Thyroid gland (tissue), 4 donors: ENCODE measurements around the gene HLA-DRB1.

ENCODE experiments used
- CTCF ChIP-seq, 6 experiments: fragments of 200-600 bp in 3 of 6; fragments of 450-650 bp in 3 of 6; sonication (generic) in 3 of 6; IDR thresholded peaks; one replicate each; pipeline ENCODE4 v1.5.1; 2016 to 2019; ENCODE audit warnings: antibody characterized with exemption in 6 of 6, mild to moderate bottlenecking in 2 of 6, inconsistent platforms in 1 of 6, moderate library complexity in 1 of 6
- POLR2A ChIP-seq, 2 donors: fragments of 450-650 bp; IDR thresholded peaks; one replicate each; pipeline ENCODE4 v1.6.1; 2017; ENCODE audit warnings: antibody characterized with exemption in 2 of 2, mild to moderate bottlenecking in 2 of 2, moderate library complexity in 1 of 2

DNA sequence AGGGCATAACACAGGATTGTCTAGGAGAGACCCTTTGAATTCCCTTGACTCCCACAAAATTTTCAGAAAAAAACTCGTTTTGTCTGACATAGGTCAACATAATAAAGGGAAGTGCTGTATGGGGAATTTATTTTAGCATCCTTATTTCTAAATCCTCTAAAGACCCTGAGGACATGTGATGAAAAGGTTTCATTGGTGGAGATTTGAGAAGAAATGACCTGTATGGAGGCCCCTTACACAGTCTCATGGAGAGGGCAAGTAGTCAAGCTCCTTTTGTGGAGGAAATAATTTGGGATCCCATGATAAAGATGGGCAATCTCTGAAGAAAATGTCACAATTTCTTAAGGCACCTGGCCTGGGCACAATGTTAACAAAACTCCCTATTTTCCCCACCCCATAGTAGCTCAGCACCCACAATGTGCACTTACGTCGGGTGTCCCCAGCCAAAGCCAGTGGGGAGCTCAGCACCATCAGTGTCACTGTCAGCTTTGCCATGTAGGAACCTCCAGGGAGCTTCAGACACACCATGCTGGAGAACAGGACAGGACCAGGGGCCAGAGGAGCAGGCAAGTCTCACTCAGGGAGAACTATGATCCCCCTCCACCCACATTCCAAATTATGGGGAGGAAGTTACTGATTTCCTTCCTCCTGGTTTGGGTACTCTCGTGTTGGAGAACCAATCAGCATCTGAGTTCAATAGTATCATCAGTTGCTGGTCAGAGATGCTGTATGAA, 59.8 kb downstream of the HLA-DRB1 start, which contains the start of gene HLA-DRB5:
- TF ChIP-seq POLR2A (IDR thresholded peaks at IDR 0.05) (no peak), CTCF (IDR thresholded peaks at IDR 0.05) (no peak)
